ENCODE results near the gene P2RX4. TPM values are rescaled to one million over a fixed set of nuclear protein-coding genes. Genes with fewer than 3 reads are reported as not detected.

P2RX4 gene
- total and polyA plus RNA-seq, 2 of the 13 experiments (the other 11 are each of a cell fraction or from before 2014, with no cell fraction given): 13.8 to 30.8 TPM

GRCh38 chr12:121209624-121210572 is at the start of gene P2RX4 (continued):
- TF ChIP-seq ZBTB43 (CRISPR knock-in tag; conservative IDR thresholded peaks at IDR 0.05) (peak; percentile 69; the same call in 1 of the 2 replicates), YY1 (IDR thresholded peaks at IDR 0.05; ENCODE audit: insufficient read depth, insufficient replicate concordance, low read depth, low read length) (peak; percentile 87), SP2 (CRISPR knock-in tag; IDR thresholded peaks at IDR 0.05) (peak; percentile 32; the same call in 1 of the 2 replicates), TEF (CRISPR knock-in tag; IDR thresholded peaks at IDR 0.05) (no peak; the same call in 1 of the 2 replicates), ZNF546 (CRISPR knock-in tag; conservative IDR thresholded peaks at IDR 0.05) (no peak; the same call in 1 of the 2 replicates), SCMH1 (CRISPR knock-in tag; IDR thresholded peaks at IDR 0.05; ENCODE audit: borderline replicate concordance) (no peak), ZNF773 (CRISPR knock-in tag; IDR thresholded peaks at IDR 0.05; ENCODE audit: borderline replicate concordance) (0 out of 2 replicates have a peak, but pooled peaks have one; percentile 73), NFIB (CRISPR knock-in tag; IDR thresholded peaks at IDR 0.05; ENCODE audit: borderline replicate concordance) (no peak), MTA3 (CRISPR knock-in tag; IDR thresholded peaks at IDR 0.05) (no peak), NFE2 (CRISPR knock-in tag; IDR thresholded peaks at IDR 0.05) (no peak), FOXJ3 (CRISPR knock-in tag; IDR thresholded peaks at IDR 0.05; ENCODE audit: borderline replicate concordance) (no peak), ZBTB8A (CRISPR knock-in tag; IDR thresholded peaks at IDR 0.05; ENCODE audit: borderline replicate concordance, low read depth) (no peak), ZNF761 (CRISPR knock-in tag; conservative IDR thresholded peaks at IDR 0.05) (no peak), BRCA1 (CRISPR knock-in tag; IDR thresholded peaks at IDR 0.05) (no peak), NFE2L2 (IDR thresholded peaks at IDR 0.05; ENCODE audit: low read length) (no peak), MXD1 (CRISPR knock-in tag; IDR thresholded peaks at IDR 0.05) (peak; percentile 79; the same call in 1 of the 2 replicates), ASH2L (IDR thresholded peaks at IDR 0.05; ENCODE audit: insufficient read length, low read depth, low read length) (peak; percentile 61), ZNF687 (CRISPR knock-in tag; IDR thresholded peaks at IDR 0.05) (peak; percentile 91), RNF2 (conservative IDR thresholded peaks at IDR 0.05; ENCODE audit: low read depth) (peak; percentile 80; the same call in 1 of the 2 replicates)
